ENCODE data around the gene SSUH2. TPM values are rescaled to one million over a fixed set of nuclear protein-coding genes. Genes with fewer than 3 reads are reported as not detected.
"Not testable (repeated sequence)": the region's sequence is repeated elsewhere in the genome, so short reads cannot be mapped to it uniquely, and the experiment has no call there.

Gene SSUH2
- 0.52 TPM for total RNA-seq

- no peak within 1 kb of the TSS for H3K9ac ChIP-seq (ENCODE audit: low read depth in 1 of 3, low read length in 3 of 3)
- no peaks in the 10 kb centered on the region for H3K9me3 ChIP-seq (ENCODE audit: control insufficient read depth in 3 of 3, low read length in 3 of 3)
- no peak within 1 kb of the TSS for H3K4me3 ChIP-seq (ENCODE audit: low read length in 3 of 3)
- no peaks in the 10 kb centered on the region for H3K4me1 ChIP-seq (ENCODE audit: control insufficient read depth in 3 of 3, insufficient read depth in 3 of 3, low read length in 3 of 3)
- peaks cover 0 to 6% (median 0%) of the 10 kb centered on the region in 3 donors for H3K27me3 ChIP-seq (ENCODE audit: control insufficient read depth in 3 of 3, insufficient read depth in 3 of 3, low read length in 3 of 3)
- no peak within 1 kb of the TSS for H3K27ac ChIP-seq (ENCODE audit: low read depth, low read length)
- no peaks in the 10 kb centered on the region for H3K36me3 ChIP-seq (ENCODE audit: control insufficient read depth in 3 of 3, insufficient read depth in 3 of 3, low read length in 3 of 3)
These were observed at the start of gene SSUH2 for GRCh38 chr3:8644748-8645390. Gene SSUH2 (minus strand): TSS chr3:8644798. CDS start chr3:8644758, 40 bp downstream.

GRCh38 chr3:8691295-8691694 lies 46.7 kb upstream of the SSUH2 start:
- not testable (repeated sequence) for H3K27me3 ChIP-seq (ENCODE audit: control insufficient read depth in 3 of 3, insufficient read depth in 3 of 3, low read length in 3 of 3)

GRCh38 chr3:8684992-8685391 lies 40.4 kb upstream of the SSUH2 start:
- not testable (repeated sequence) for H3K9ac ChIP-seq (ENCODE audit: low read depth in 1 of 3, low read length in 3 of 3); H3K27ac ChIP-seq (ENCODE audit: low read depth, low read length); H3K4me1 ChIP-seq (ENCODE audit: control insufficient read depth in 3 of 3, insufficient read depth in 3 of 3, low read length in 3 of 3); H3K4me3 ChIP-seq (ENCODE audit: low read length in 3 of 3); H3K27me3 ChIP-seq (ENCODE audit: control insufficient read depth in 3 of 3, insufficient read depth in 3 of 3, low read length in 3 of 3); H3K36me3 ChIP-seq (ENCODE audit: control insufficient read depth in 3 of 3, insufficient read depth in 3 of 3, low read length in 3 of 3); H3K9me3 ChIP-seq (ENCODE audit: control insufficient read depth in 3 of 3, low read length in 3 of 3)

More at GRCh38 chr3:8691295-8691694, 46.7 kb upstream of the SSUH2 start:
- not testable (repeated sequence) for H3K9me3 ChIP-seq (ENCODE audit: control insufficient read depth in 3 of 3, low read length in 3 of 3); H3K9ac ChIP-seq (ENCODE audit: low read depth in 1 of 3, low read length in 3 of 3); H3K27ac ChIP-seq (ENCODE audit: low read depth, low read length); H3K4me1 ChIP-seq (ENCODE audit: control insufficient read depth in 3 of 3, insufficient read depth in 3 of 3, low read length in 3 of 3); H3K4me3 ChIP-seq (ENCODE audit: low read length in 3 of 3); H3K36me3 ChIP-seq (ENCODE audit: control insufficient read depth in 3 of 3, insufficient read depth in 3 of 3, low read length in 3 of 3)

- H3K36me3 ChIP-seq (ENCODE audit: control insufficient read depth in 3 of 3, insufficient read depth in 3 of 3, low read length in 3 of 3); H3K9me3 ChIP-seq (ENCODE audit: control insufficient read depth in 3 of 3, low read length in 3 of 3); H3K4me3 ChIP-seq (ENCODE audit: low read length in 3 of 3); H3K27ac ChIP-seq (ENCODE audit: low read depth, low read length); H3K4me1 ChIP-seq (ENCODE audit: control insufficient read depth in 3 of 3, insufficient read depth in 3 of 3, low read length in 3 of 3); H3K9ac ChIP-seq (ENCODE audit: low read depth in 1 of 3, low read length in 3 of 3); H3K27me3 ChIP-seq (ENCODE audit: control insufficient read depth in 3 of 3, insufficient read depth in 3 of 3, low read length in 3 of 3): not testable (repeated sequence)
These were observed 38.4 kb upstream of the SSUH2 start for GRCh38 chr3:8682850-8683574.

- not testable (repeated sequence) for H3K27ac ChIP-seq (ENCODE audit: low read depth, low read length); H3K27me3 ChIP-seq (ENCODE audit: control insufficient read depth in 3 of 3, insufficient read depth in 3 of 3, low read length in 3 of 3); H3K36me3 ChIP-seq (ENCODE audit: control insufficient read depth in 3 of 3, insufficient read depth in 3 of 3, low read length in 3 of 3); H3K9me3 ChIP-seq (ENCODE audit: control insufficient read depth in 3 of 3, low read length in 3 of 3); H3K4me3 ChIP-seq (ENCODE audit: low read length in 3 of 3); H3K4me1 ChIP-seq (ENCODE audit: control insufficient read depth in 3 of 3, insufficient read depth in 3 of 3, low read length in 3 of 3); H3K9ac ChIP-seq (ENCODE audit: low read depth in 1 of 3, low read length in 3 of 3)
These were observed 37.4 kb upstream of the SSUH2 start for GRCh38 chr3:8681881-8682538.

- H3K36me3 ChIP-seq (ENCODE audit: control insufficient read depth in 3 of 3, insufficient read depth in 3 of 3, low read length in 3 of 3) = no peaks in the 10 kb centered on the region
- no peak overlapping the region for H3K9ac ChIP-seq (ENCODE audit: low read depth in 1 of 3, low read length in 3 of 3)
- H3K27ac ChIP-seq (ENCODE audit: low read depth, low read length) = no peak overlapping the region
- no peaks in the 10 kb centered on the region for H3K4me1 ChIP-seq (ENCODE audit: control insufficient read depth in 3 of 3, insufficient read depth in 3 of 3, low read length in 3 of 3)
- H3K9me3 ChIP-seq (ENCODE audit: control insufficient read depth in 3 of 3, low read length in 3 of 3) = no peaks in the 10 kb centered on the region
- no peak overlapping the region for H3K4me3 ChIP-seq (ENCODE audit: low read length in 3 of 3)
- H3K27me3 ChIP-seq (ENCODE audit: control insufficient read depth in 3 of 3, insufficient read depth in 3 of 3, low read length in 3 of 3) = peaks cover 0 to 6% (median 4%) of the 10 kb centered on the region in 3 donors
These were observed 36.8 kb upstream of the SSUH2 start for GRCh38 chr3:8681349-8681748.

GRCh38 chr3:8679817-8680553 lies 35.4 kb upstream of the SSUH2 start:
- not testable (repeated sequence) for H3K9me3 ChIP-seq (ENCODE audit: control insufficient read depth in 3 of 3, low read length in 3 of 3); H3K27ac ChIP-seq (ENCODE audit: low read depth, low read length); H3K4me3 ChIP-seq (ENCODE audit: low read length in 3 of 3); H3K27me3 ChIP-seq (ENCODE audit: control insufficient read depth in 3 of 3, insufficient read depth in 3 of 3, low read length in 3 of 3); H3K9ac ChIP-seq (ENCODE audit: low read depth in 1 of 3, low read length in 3 of 3); H3K4me1 ChIP-seq (ENCODE audit: control insufficient read depth in 3 of 3, insufficient read depth in 3 of 3, low read length in 3 of 3); H3K36me3 ChIP-seq (ENCODE audit: control insufficient read depth in 3 of 3, insufficient read depth in 3 of 3, low read length in 3 of 3)

- H3K4me3 ChIP-seq (ENCODE audit: low read length in 3 of 3) = no peak overlapping the region
- no peak overlapping the region for H3K27ac ChIP-seq (ENCODE audit: low read depth, low read length)
- H3K27me3 ChIP-seq (ENCODE audit: control insufficient read depth in 3 of 3, insufficient read depth in 3 of 3, low read length in 3 of 3) = peaks cover 0 to 6% (median 4%) of the 10 kb centered on the region in 3 donors
- no peak overlapping the region for H3K9ac ChIP-seq (ENCODE audit: low read depth in 1 of 3, low read length in 3 of 3)
- no peaks in the 10 kb centered on the region for H3K36me3 ChIP-seq (ENCODE audit: control insufficient read depth in 3 of 3, insufficient read depth in 3 of 3, low read length in 3 of 3)
- H3K9me3 ChIP-seq (ENCODE audit: control insufficient read depth in 3 of 3, low read length in 3 of 3) = no peaks in the 10 kb centered on the region
- no peaks in the 10 kb centered on the region for H3K4me1 ChIP-seq (ENCODE audit: control insufficient read depth in 3 of 3, insufficient read depth in 3 of 3, low read length in 3 of 3)
These were observed 34.2 kb upstream of the SSUH2 start for GRCh38 chr3:8678751-8679150.

- not testable (repeated sequence) for H3K27me3 ChIP-seq (ENCODE audit: control insufficient read depth in 3 of 3, insufficient read depth in 3 of 3, low read length in 3 of 3); H3K4me1 ChIP-seq (ENCODE audit: control insufficient read depth in 3 of 3, insufficient read depth in 3 of 3, low read length in 3 of 3); H3K9me3 ChIP-seq (ENCODE audit: control insufficient read depth in 3 of 3, low read length in 3 of 3); H3K36me3 ChIP-seq (ENCODE audit: control insufficient read depth in 3 of 3, insufficient read depth in 3 of 3, low read length in 3 of 3); H3K4me3 ChIP-seq (ENCODE audit: low read length in 3 of 3); H3K27ac ChIP-seq (ENCODE audit: low read depth, low read length); H3K9ac ChIP-seq (ENCODE audit: low read depth in 1 of 3, low read length in 3 of 3)
These were observed 32.7 kb upstream of the SSUH2 start for GRCh38 chr3:8677258-8677657.

GRCh38 chr3:8675591-8675990 lies 31.0 kb upstream of the SSUH2 start:
- not testable (repeated sequence) for H3K27me3 ChIP-seq (ENCODE audit: control insufficient read depth in 3 of 3, insufficient read depth in 3 of 3, low read length in 3 of 3); H3K27ac ChIP-seq (ENCODE audit: low read depth, low read length); H3K9ac ChIP-seq (ENCODE audit: low read depth in 1 of 3, low read length in 3 of 3); H3K4me1 ChIP-seq (ENCODE audit: control insufficient read depth in 3 of 3, insufficient read depth in 3 of 3, low read length in 3 of 3); H3K9me3 ChIP-seq (ENCODE audit: control insufficient read depth in 3 of 3, low read length in 3 of 3); H3K4me3 ChIP-seq (ENCODE audit: low read length in 3 of 3); H3K36me3 ChIP-seq (ENCODE audit: control insufficient read depth in 3 of 3, insufficient read depth in 3 of 3, low read length in 3 of 3)
